NT2/D1 (cell line): ENCODE results near the gene ZNF605.
"Not testable (repeated sequence)": the region's sequence is repeated elsewhere in the genome, so short reads cannot be mapped to it uniquely, and the experiment has no call there.

ENCODE experiments used
- DNase-seq: peaks from one replicate; pipeline ENCODE4 v3.0.0-alpha.2; 2011; ENCODE audit warnings: low read depth, low spot score
- H3K27me3 ChIP-seq: 2 replicates; pipeline ENCODE4 v1.6.0; 2011; ENCODE audit warnings: mild to moderate bottlenecking; ENCODE audit not compliant: insufficient read length, insufficient read depth
- H3K36me3 ChIP-seq: 2 replicates; pipeline ENCODE4 v1.6.1; 2011; ENCODE audit warnings: mild to moderate bottlenecking, low read length, mixed read lengths; ENCODE audit not compliant: insufficient read depth, insufficient read length
- H3K4me1 ChIP-seq: 2 replicates; pipeline ENCODE4 v1.5.1; 2011; ENCODE audit not compliant: insufficient read depth, insufficient read length
- H3K4me3 ChIP-seq: 2 replicates; pipeline ENCODE4 v1.5.1; 2011; ENCODE audit warnings: low read depth; ENCODE audit not compliant: insufficient read length
- H3K9ac ChIP-seq: 2 replicates; pipeline ENCODE4 v1.6.0; 2011; ENCODE audit warnings: low read depth; ENCODE audit not compliant: insufficient read length
- H3K9me3 ChIP-seq: 2 replicates; pipeline ENCODE4 v1.5.1; 2011; ENCODE audit warnings: mild to moderate bottlenecking, low read length; ENCODE audit not compliant: insufficient read depth
- SUZ12 ChIP-seq: IDR thresholded peaks from 2 replicates; pipeline ENCODE4 v1.6.1; 2011; ENCODE audit not compliant: insufficient read length, insufficient read depth; ENCODE audit errors: extremely low read depth
- YY1 ChIP-seq: IDR thresholded peaks from 2 replicates; pipeline ENCODE4 v1.6.1; 2011; ENCODE audit not compliant: insufficient read length, insufficient read depth
- ZNF274 ChIP-seq: IDR thresholded peaks from 2 replicates; pipeline ENCODE4 v1.6.1; 2011; ENCODE audit warnings: mild to moderate bottlenecking, low read depth, low read length

Gene ZNF605

DNA sequence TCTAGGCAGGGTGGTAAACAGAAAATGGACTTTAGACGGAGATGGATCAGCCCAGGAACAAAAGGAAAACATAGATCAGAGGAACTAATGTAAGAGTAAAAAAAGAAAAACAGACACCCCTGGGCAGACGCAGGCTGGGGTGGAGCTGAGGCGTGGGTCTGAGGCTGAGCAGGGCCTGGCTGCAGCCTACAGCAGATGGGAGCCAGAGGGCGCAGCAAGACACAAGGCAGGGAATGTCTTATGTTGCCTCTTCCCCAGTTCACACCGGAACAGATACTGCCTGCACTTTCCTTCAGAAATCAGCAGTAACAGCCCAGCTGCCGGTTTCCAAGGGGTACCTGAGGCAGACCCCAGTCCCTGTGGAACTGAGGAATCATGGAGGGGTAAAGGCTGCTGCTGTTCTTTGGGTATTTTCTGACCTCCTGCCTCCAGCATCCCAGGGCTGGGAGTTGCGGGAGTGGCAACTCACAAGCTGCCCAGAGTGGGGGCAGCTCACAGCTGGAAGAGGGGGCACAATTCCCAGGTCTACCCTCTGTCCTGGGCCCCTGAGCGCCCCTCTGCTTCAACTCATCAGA, 9.8 kb downstream of the ZNF605 start:
- Histone ChIP-seq H3K4me3 (no peak overlapping the region), H3K27me3 (no peaks in the 10 kb centered on the region), H3K36me3 (peaks cover 80% of the 10 kb centered on the region), H3K4me1 (no peaks in the 10 kb centered on the region), H3K9me3 (peaks cover 36% of the 10 kb centered on the region; the same call in 1 of the 2 replicates), H3K9ac (no peak overlapping the region)
- no peak for DNase-seq
- TF ChIP-seq SUZ12, result no peak
- TF ChIP-seq YY1, result no peak
- TF ChIP-seq ZNF274, result no peak

DNA sequence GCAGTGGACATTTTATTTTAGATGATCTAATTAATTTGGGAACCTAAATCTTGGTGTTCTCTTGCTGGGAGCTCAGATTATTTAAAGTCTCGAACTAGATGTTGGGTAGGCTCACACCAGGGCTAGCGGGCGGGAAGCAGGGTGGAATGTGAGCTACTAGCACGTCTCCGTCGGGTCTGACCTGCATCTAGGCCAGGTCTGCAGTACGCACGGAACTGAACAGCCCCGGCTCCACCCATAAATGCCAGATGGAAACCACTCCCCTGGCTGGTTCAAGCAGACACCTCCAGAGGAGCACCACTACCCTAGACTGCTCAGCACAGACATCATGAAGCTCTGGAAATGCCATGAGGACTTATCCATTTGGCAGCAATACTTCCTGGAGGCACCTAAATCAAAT, 10.3 kb downstream of the ZNF605 start:
- Histone ChIP-seq H3K36me3 (peaks cover 85% of the 10 kb centered on the region), H3K4me3 (no peak overlapping the region), H3K9me3 (peaks cover 36% of the 10 kb centered on the region; the same call in 1 of the 2 replicates), H3K4me1 (no peaks in the 10 kb centered on the region), H3K27me3 (no peaks in the 10 kb centered on the region), H3K9ac (no peak overlapping the region)
- TF ChIP-seq ZNF274 (no peak), YY1 (no peak), SUZ12 (no peak)
- no peak for DNase-seq

DNA sequence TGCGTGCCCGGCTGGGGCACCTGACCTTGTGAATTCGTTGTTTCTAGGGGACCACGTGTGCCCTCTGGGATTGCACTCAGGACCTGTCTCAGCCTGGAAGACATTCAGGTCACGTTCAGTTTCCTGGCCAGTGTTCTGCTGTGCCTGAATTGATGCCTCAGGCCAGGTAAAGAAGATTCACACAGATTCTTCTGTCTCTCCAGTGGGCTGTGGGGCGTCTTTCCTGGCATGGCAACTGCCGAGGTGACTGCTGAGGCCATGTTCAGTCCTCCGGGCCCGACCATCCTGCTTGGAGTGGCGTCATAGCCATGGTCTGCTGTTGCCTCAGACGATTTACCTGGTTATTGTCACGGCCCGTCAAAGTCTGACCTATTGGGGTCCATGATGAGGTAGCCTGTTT, 13.5 kb downstream of the ZNF605 start:
- DNase-seq, result no peak
- TF ChIP-seq ZNF274 (no peak), YY1 (no peak), SUZ12 (no peak)
- Histone ChIP-seq H3K27me3 (no peaks in the 10 kb centered on the region), H3K4me1 (no peaks in the 10 kb centered on the region), H3K4me3 (no peak overlapping the region), H3K36me3 (peaks cover 70% of the 10 kb centered on the region), H3K9me3 (peaks cover 44% of the 10 kb centered on the region), H3K9ac (no peak overlapping the region)

DNA sequence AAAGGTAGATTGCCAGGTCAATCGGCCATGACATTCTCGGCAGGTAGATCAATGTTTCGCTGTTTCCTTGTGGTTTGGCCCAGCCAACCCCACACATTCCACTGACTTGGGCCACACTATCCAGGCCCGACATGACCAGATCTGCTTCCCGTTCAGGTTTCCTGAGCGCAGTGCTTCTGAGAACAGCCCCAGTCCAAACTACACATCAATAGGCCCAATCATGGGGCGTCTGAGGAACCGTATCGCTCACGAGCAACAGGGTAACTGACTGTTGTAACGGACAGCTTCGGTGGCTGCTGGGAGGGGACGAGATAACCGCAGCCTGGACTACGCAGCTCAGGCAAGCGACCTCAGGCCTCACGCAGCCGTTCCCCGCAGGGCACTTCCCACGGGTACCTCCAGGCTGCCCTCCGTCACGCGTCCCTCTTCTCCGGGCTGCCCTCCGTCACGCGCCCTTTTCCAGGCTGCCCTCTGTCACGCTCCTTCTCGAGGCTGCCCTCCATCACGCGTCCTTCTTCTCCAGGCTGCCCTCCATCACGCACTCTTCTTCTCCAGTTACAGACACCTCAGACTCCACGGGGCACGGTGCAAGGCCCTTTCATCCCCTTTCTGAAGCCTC, 14.7 kb downstream of the ZNF605 start:
- TF ChIP-seq SUZ12 (no peak), YY1 (no peak), ZNF274 (no peak)

DNA sequence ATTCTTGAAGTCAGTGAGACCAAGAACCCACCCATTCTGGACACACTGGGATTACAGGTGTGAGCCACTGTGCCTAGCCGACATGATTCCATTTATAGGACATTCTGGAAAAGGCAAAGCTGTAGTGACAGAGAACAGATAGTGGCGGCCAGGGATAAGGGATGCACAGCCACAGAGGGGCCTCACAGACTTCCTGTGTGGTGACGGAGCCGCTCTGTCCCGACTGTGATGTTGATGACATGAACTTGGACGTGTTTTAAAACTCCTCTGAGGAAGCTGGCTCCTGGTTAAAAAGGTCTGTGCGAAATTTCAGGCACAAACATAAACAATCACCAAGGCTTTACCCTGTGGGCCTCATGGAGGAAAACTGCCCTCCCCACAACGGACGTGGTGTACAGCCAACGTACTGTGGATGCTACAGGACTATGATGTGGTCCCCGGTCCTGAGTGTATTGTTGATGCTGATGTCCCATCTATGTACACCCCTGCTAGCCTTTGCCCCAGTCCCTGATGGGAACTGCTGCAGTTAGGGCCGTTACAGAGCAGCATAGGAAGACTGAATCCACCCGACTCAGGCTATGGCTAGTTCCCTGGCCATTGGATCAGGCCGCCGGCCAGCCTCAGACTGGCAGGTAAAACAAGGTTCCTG, 15.9 kb downstream of the ZNF605 start:
- peaks cover 55% of the 10 kb centered on the region for H3K36me3 ChIP-seq
- no peak for TF ChIP-seq YY1
- TF ChIP-seq ZNF274, result no peak
- no peak for TF ChIP-seq SUZ12
- H3K9me3 ChIP-seq, result peaks cover 65% of the 10 kb centered on the region
- H3K9ac ChIP-seq, result no peak overlapping the region
- no peaks in the 10 kb centered on the region for H3K4me1 ChIP-seq
- H3K27me3 ChIP-seq, result no peaks in the 10 kb centered on the region
- DNase-seq, result no peak
- no peak overlapping the region for H3K4me3 ChIP-seq

More for the DNA sequence above, 14.7 kb downstream of the ZNF605 start:
- Histone ChIP-seq H3K4me3 (no peak overlapping the region), H3K9ac (no peak overlapping the region), H3K4me1 (no peaks in the 10 kb centered on the region), H3K9me3 (peaks cover 54% of the 10 kb centered on the region), H3K27me3 (no peaks in the 10 kb centered on the region), H3K36me3 (peaks cover 67% of the 10 kb centered on the region)
- DNase-seq, result no peak

DNA sequence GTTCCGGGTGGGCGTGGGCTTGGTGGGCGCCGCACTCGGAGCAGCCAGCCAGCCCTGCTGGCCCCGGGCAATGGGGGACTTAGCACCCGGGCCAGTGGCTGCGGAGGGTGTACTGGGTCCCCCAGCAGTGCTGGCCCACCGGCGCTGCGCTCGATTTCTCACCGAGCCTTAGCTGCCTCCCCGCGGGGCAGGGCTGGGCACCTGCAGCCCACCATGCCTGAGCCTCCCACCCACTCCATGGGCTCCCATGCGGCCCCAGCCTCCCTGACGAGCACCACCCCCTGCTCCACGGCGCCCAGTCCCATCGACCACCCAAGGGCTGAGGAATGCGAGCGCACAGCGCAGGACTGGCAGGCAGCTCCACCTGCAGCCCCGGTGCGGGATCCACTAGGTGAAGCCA, 17.3 kb downstream of the ZNF605 start:
- peaks cover 48% of the 10 kb centered on the region for H3K36me3 ChIP-seq
- H3K4me1 ChIP-seq, H3K9ac ChIP-seq, H3K4me3 ChIP-seq, DNase-seq, H3K27me3 ChIP-seq: not testable (repeated sequence)
- peaks cover 76% of the 10 kb centered on the region for H3K9me3 ChIP-seq

DNA sequence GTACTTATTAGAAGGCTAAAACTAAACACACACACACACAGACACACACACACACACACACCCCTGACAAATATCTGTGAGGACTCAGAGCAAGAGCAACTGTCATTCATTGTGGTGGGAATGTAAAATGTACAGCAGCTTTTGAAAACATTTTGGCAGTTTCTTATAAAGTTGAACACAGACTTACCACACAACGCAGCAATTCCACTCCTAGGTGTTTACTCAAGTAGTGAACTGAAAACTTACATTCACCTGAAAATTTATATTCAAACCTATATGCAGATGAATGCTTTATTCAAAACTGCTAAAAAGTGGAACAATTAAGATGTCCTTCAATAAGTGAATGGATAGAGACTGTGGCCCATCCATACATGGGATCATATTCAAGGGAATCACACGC, 18.6 kb downstream of the ZNF605 start:
- Histone ChIP-seq H3K27me3 (no peaks in the 10 kb centered on the region), H3K4me3 (no peak overlapping the region), H3K9me3 (peaks cover 79% of the 10 kb centered on the region), H3K36me3 (peaks cover 49% of the 10 kb centered on the region), H3K4me1 (no peaks in the 10 kb centered on the region), H3K9ac (no peak overlapping the region)
- DNase-seq, result no peak
- TF ChIP-seq SUZ12, result no peak
- no peak for TF ChIP-seq YY1
- TF ChIP-seq ZNF274, result no peak

DNA sequence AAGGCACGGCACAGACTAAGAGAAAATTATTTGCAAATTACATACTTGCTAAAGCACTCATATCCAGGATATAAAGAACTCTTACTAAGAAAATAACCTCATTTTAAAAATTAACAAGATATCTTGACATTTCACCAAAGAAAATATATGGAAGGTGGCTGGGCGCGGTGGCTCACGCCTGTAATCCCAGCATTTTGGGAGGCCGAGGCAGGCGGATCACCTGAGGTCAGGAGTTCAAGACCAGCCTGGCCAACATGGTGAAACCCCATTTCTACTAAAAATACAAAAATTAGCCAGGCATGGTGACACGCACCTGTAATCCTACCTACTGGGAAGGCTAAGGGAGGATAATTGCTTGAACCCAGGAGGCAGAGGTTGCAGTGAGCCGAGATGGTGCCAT, 19.2 kb downstream of the ZNF605 start:
- DNase-seq, H3K27me3 ChIP-seq: not testable (repeated sequence)

More for the DNA sequence above, 19.2 kb downstream of the ZNF605 start:
- not testable (repeated sequence) for H3K9ac ChIP-seq, H3K4me1 ChIP-seq, H3K4me3 ChIP-seq
- Histone ChIP-seq H3K36me3 (peaks cover 48% of the 10 kb centered on the region), H3K9me3 (peaks cover 79% of the 10 kb centered on the region)
